Measurements from ENCODE around the gene TRPC4. TPM values are rescaled to one million over a fixed set of nuclear protein-coding genes. Genes with fewer than 3 reads are reported as not detected.

The TRPC4 gene
- total and polyA plus RNA-seq, 2 donors (not counting 3 experiments of a cell fraction or from before 2014, with no cell fraction given), result 0.04 to 0.64 TPM

GRCh38 chr13:37601648-37602440 is 267.7 kb downstream of the TRPC4 start:
- H3K36me3 ChIP-seq (ENCODE audit: control insufficient read depth in 2 of 2, extremely low read depth in 1 of 2, insufficient read depth in 2 of 2, low read length in 2 of 2), result no peaks in the 10 kb centered on the region
- FAIRE-seq (no peak), DNase-seq (ENCODE audit: low read depth, low spot score) (peak; percentile 33)
- no peak overlapping the region for H2AFZ ChIP-seq (ENCODE audit: low read depth, low read length)
- no TSS peak for BruUV-seq (replicated peaks)
- no peak overlapping the region for H3K4me3 ChIP-seq (replicated peaks in 1 of 3; ENCODE audit: insufficient read depth in 1 of 3, low read depth in 1 of 3, low read length in 3 of 3)
- H3K79me2 ChIP-seq (ENCODE audit: control insufficient read depth, insufficient read depth, low read length), result no peaks in the 10 kb centered on the region
- no peak overlapping the region for H3K27ac ChIP-seq (ENCODE audit: insufficient read depth, low read depth, low read length)
- dilution Hi-C loops (cut with MboI; ENCODE audit: extremely low pct_ligation_motif_present, low sequenced_read_pairs) (no loop called here), intact Hi-C loops (cut with micrococcal nuclease) (loop anchor here (1.0 to 5.0 kb wide), 3 partner anchors 335 to 528 kb away; no protein-coding TSS in a partner anchor)
- no peaks in the 10 kb centered on the region for H3K9me1 ChIP-seq (replicated peaks; ENCODE audit: control insufficient read depth, extremely low read depth, insufficient read depth, low read length)
- peaks cover 12% of the 10 kb centered on the region for H3K4me1 ChIP-seq (ENCODE audit: control insufficient read depth, extremely low read depth, insufficient read depth, low read length)
- no peak for TF ChIP-seq POLR2A (IDR thresholded peaks at IDR 0.05; ENCODE audit: low read depth, low read length)
- TF ChIP-seq MYC (IDR thresholded peaks at IDR 0.05; ENCODE audit: low read depth, low read length), result no peak
- TF ChIP-seq JUN (IDR thresholded peaks at IDR 0.05; ENCODE audit: borderline replicate concordance, insufficient read depth, insufficient read length, low read depth), result no peak
- TF ChIP-seq FOS (IDR thresholded peaks at IDR 0.05; ENCODE audit: borderline replicate concordance, insufficient read depth, low read length), result no peak
- no peak for TF ChIP-seq POLR2AphosphoS5 (IDR thresholded peaks at IDR 0.05; ENCODE audit: insufficient read depth, low read depth, low read length)
- no peak for TF ChIP-seq GATA2 (IDR thresholded peaks at IDR 0.05; ENCODE audit: insufficient read depth, insufficient read length, low read depth, low read length)
- TF ChIP-seq EZH2 (IDR thresholded peaks at IDR 0.05; ENCODE audit: borderline replicate concordance, low read depth, low read length, severe bottlenecking), result no peak
- TF ChIP-seq, protein P1, sequence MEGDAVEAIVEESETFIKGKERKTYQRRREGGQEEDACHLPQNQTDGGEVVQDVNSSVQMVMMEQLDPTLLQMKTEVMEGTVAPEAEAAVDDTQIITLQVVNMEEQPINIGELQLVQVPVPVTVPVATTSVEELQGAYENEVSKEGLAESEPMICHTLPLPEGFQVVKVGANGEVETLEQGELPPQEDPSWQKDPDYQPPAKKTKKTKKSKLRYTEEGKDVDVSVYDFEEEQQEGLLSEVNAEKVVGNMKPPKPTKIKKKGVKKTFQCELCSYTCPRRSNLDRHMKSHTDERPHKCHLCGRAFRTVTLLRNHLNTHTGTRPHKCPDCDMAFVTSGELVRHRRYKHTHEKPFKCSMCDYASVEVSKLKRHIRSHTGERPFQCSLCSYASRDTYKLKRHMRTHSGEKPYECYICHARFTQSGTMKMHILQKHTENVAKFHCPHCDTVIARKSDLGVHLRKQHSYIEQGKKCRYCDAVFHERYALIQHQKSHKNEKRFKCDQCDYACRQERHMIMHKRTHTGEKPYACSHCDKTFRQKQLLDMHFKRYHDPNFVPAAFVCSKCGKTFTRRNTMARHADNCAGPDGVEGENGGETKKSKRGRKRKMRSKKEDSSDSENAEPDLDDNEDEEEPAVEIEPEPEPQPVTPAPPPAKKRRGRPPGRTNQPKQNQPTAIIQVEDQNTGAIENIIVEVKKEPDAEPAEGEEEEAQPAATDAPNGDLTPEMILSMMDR (IDR thresholded peaks at IDR 0.05; ENCODE audit: extremely low read depth in 1 of 2, insufficient read depth in 1 of 2, low read depth in 1 of 2, low read length in 2 of 2), result no peak
- TF ChIP-seq MAX (IDR thresholded peaks at IDR 0.05; ENCODE audit: insufficient read depth, insufficient read length), result no peak
- ChIA-PET POLR2A (no interaction called here), CTCF (interaction anchor here (0.6 to 8.4 kb wide), 7 partner anchors 11 to 528 kb away, joined by 3 to 102 read pairs (median 3); partner anchors contain the start of gene CSNK1A1L)
- no peaks in the 10 kb centered on the region for H4K20me1 ChIP-seq (replicated peaks; ENCODE audit: control insufficient read depth, extremely low read depth, insufficient read depth, low read length)
- peaks cover 0 to 4% of the 10 kb centered on the region in 2 experiments for H3K27me3 ChIP-seq (ENCODE audit: control insufficient read depth in 2 of 2, insufficient read depth in 2 of 2, low read length in 2 of 2)
- no peak overlapping the region for H3K9ac ChIP-seq (replicated peaks; ENCODE audit: extremely low read depth, insufficient read depth, low read length)
- no peaks in the 10 kb centered on the region for H3K9me3 ChIP-seq (replicated peaks; ENCODE audit: control insufficient read depth, insufficient read depth, low read length)
- H3K4me2 ChIP-seq (ENCODE audit: insufficient read depth, low read length), result no peak overlapping the region

Data from endothelial cell of umbilical vein (primary cell).